MCF 10A (cell line): ENCODE measurements around the gene KAZN. TPM values are rescaled to one million over a fixed set of nuclear protein-coding genes. Genes with fewer than 3 reads are reported as not detected.

Source experiments
- BruUV-seq: library from RNA; stranded (reverse); fragments of 400-500 nt; replicated peaks from 2 replicates; lab custom pipeline; 2021; lab: Mats Ljungman, UMichigan
- CTCF ChIA-PET: fragments of 300-600 bp; sonication (Branson Sonifier 250); formaldehyde crosslinking; extraction: SDS; loops from one replicate; lab custom pipeline; 2021; ENCODE audit warnings: antibody characterized with exemption, inconsistent platforms; lab: Yijun Ruan, JAX
- POLR2A ChIA-PET: fragments of 300-600, 350-650 bp; sonication (Branson Sonifier 250); formaldehyde crosslinking; extraction: SDS; loops from one replicate; lab custom pipeline; 2020; ENCODE audit warnings: antibody characterized with exemption, inconsistent platforms; lab: Yijun Ruan, JAX
- DNase-seq: peaks from one replicate; pipeline ENCODE4 v3.0.0-alpha.2; 2018; ENCODE audit not compliant: unreplicated experiment
- H3K27ac Mint-ChIP-seq: one replicate; pipeline ENCODE4 v1.8.0; 2022; ENCODE audit warnings: mild to moderate bottlenecking, low read depth, mixed read lengths; ENCODE audit not compliant: unreplicated experiment
- H3K27me3 Mint-ChIP-seq: one replicate; pipeline ENCODE4 v1.8.0; 2022; ENCODE audit warnings: mixed read lengths; ENCODE audit not compliant: insufficient read depth, unreplicated experiment
- H3K36me3 Mint-ChIP-seq: one replicate; pipeline ENCODE4 v1.8.0; 2022; ENCODE audit warnings: mild to moderate bottlenecking, moderate library complexity, mixed read lengths; ENCODE audit not compliant: insufficient read depth, unreplicated experiment
- H3K4me1 Mint-ChIP-seq: one replicate; pipeline ENCODE4 v1.8.0; 2022; ENCODE audit warnings: mixed read lengths; ENCODE audit not compliant: insufficient read depth, unreplicated experiment
- H3K4me3 Mint-ChIP-seq: one replicate; pipeline ENCODE4 v1.8.0; 2022; ENCODE audit warnings: mild to moderate bottlenecking, moderate library complexity, mixed read lengths; ENCODE audit not compliant: unreplicated experiment
- H3K9me3 Mint-ChIP-seq: one replicate; pipeline ENCODE4 v1.8.0; 2022; ENCODE audit warnings: mixed read lengths; ENCODE audit not compliant: unreplicated experiment
- intact Hi-C: fragments of 100-400 bp; cut with micrococcal nuclease; formaldehyde crosslinking; loops from 2 replicates; pipeline ENCODE4 v1.14.1; 2022
- total RNA-seq: library from RNA; stranded (reverse); gene quantifications from 2 replicates; pipeline ENCODE4 v1.2.3, GENCODE V29; 2022
- TF ChIP-seq, protein P1 (sequence below): fragments of 200-600 bp; IDR thresholded peaks from one replicate; pipeline ENCODE4 v1.8.0; 2022; ENCODE audit warnings: antibody characterized with exemption, mild to moderate bottlenecking; ENCODE audit not compliant: unreplicated experiment

The KAZN gene
- total RNA-seq, 1 experiment from 2014 or later: 3.3 TPM

DNA sequence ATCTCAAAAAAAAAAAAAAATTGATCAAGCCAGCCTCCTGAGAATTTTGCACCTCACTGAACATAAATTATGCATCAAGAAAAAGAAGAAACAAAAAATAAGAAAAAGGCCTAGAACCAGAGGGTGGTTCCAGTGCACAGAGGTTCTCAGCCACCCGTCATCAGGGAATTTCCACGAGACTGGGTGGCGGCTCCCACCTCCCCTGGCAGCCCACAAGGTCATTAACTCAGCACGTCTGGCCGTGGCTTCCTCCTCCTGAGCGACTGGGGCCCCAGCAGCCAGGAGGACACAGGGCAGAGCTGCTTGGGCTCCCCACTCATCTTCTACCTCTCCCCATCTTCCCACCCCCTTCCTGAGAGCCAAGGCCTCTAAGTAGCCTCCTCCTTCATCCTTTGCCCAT, 539.3 kb downstream of the KAZN start:
- no peak overlapping the region for H3K27ac Mint-ChIP-seq
- no TSS peak for BruUV-seq
- no peaks in the 10 kb centered on the region for H3K36me3 Mint-ChIP-seq
- H3K9me3 Mint-ChIP-seq: no peaks in the 10 kb centered on the region
- intact Hi-C loops: no loop called here
- H3K4me1 Mint-ChIP-seq: no peaks in the 10 kb centered on the region
- H3K27me3 Mint-ChIP-seq: peaks cover 13% of the 10 kb centered on the region
- CTCF ChIA-PET: interaction anchor here (1.0 to 1.6 kb wide), 4 partner anchors 10 to 167 kb away, joined by 3 to 6 read pairs (median 3); no protein-coding TSS in a partner anchor
- no peak overlapping the region for H3K4me3 Mint-ChIP-seq
- POLR2A ChIA-PET: no interaction called here
- DNase-seq: no peak
- TF ChIP-seq, protein P1, sequence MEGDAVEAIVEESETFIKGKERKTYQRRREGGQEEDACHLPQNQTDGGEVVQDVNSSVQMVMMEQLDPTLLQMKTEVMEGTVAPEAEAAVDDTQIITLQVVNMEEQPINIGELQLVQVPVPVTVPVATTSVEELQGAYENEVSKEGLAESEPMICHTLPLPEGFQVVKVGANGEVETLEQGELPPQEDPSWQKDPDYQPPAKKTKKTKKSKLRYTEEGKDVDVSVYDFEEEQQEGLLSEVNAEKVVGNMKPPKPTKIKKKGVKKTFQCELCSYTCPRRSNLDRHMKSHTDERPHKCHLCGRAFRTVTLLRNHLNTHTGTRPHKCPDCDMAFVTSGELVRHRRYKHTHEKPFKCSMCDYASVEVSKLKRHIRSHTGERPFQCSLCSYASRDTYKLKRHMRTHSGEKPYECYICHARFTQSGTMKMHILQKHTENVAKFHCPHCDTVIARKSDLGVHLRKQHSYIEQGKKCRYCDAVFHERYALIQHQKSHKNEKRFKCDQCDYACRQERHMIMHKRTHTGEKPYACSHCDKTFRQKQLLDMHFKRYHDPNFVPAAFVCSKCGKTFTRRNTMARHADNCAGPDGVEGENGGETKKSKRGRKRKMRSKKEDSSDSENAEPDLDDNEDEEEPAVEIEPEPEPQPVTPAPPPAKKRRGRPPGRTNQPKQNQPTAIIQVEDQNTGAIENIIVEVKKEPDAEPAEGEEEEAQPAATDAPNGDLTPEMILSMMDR: no peak

DNA sequence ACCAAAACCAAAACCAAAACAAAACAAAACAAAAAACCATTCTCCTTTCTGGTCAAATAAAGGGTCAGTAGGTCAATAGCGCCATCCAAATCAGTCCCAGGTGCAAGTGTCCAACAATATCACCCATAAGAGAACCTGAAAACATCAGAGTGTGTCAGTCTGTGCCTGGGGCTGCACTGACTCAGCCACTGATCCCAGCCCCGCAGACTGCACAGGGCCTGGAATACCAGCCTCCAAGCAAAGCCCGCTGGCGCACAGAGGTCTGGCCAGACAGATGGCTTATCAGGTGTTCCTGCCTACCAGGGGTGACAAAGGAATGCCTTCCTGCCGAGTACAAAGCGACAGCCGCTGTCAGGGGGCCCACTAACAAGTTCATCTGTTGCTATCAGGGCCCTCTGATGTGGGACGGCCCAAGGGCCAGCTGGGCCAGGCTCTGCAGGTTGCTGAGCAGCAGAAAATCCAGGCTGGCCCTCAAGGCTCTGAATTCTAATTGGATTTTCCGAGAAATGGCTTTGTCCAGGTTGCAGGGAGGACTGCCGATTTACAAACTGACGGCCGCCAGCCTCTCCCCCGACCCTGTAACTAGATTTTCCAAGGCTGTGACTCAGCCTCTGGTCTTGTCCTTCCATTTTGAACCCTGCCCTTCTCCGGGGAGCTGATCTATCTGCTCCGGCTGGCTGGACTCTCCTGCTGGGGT, 541.3 kb downstream of the KAZN start:
- H3K27ac Mint-ChIP-seq: no peak overlapping the region
- H3K4me3 Mint-ChIP-seq: no peak overlapping the region
- CTCF ChIA-PET: interaction anchor here (0.6 to 1.9 kb wide), 2 partner anchors 11 to 596 kb away, joined by 3 to 6 read pairs; no protein-coding TSS in a partner anchor
- H3K9me3 Mint-ChIP-seq: no peaks in the 10 kb centered on the region
- H3K36me3 Mint-ChIP-seq: no peaks in the 10 kb centered on the region
- TF ChIP-seq, protein P1: no peak
- no peaks in the 10 kb centered on the region for H3K4me1 Mint-ChIP-seq
- intact Hi-C loops: no loop called here
- DNase-seq: no peak
- POLR2A ChIA-PET: no interaction called here
- BruUV-seq: no TSS peak
- peaks cover 8% of the 10 kb centered on the region for H3K27me3 Mint-ChIP-seq

DNA sequence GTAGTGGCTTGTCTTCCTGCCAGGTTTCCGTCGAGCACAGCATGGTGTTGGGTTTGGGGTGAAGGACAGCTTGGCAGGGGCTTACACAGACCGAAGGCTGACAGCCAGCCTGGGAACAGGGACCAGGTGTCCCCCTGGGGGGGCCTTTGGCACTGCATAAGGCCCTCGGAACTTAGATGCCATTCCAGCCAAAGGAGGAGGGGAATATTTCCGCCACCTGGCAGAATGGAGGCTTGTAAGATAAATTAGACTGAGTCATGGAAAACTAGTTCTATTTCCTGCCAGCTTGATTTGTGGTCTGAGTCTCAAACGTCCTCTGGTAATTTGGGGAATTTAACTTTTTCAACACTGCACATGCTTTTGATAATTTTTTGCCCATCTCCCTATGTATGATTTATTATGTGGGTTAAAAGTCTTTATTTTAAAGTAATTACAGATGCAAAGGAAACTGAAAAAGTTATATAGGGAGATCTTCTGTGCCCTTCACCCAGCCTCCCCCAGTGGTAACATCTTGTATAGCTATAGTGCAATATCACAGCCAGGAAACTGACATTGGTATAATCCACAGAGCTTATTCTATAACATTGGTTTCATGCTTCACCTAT, 543.6 kb downstream of the KAZN start:
- ChIA-PET CTCF (interaction anchor here (1.5 kb wide), 1 partner anchor 11 kb away, joined by 4 read pairs; no protein-coding TSS in a partner anchor), POLR2A (no interaction called here)
- H3K4me3 Mint-ChIP-seq: no peak overlapping the region
- no peaks in the 10 kb centered on the region for H3K36me3 Mint-ChIP-seq
- no peak for DNase-seq
- TF ChIP-seq, protein P1: no peak
- H3K27ac Mint-ChIP-seq: no peak overlapping the region
- no TSS peak for BruUV-seq
- intact Hi-C loops: no loop called here
- peaks cover 8% of the 10 kb centered on the region for H3K27me3 Mint-ChIP-seq
- H3K4me1 Mint-ChIP-seq: no peaks in the 10 kb centered on the region
- no peaks in the 10 kb centered on the region for H3K9me3 Mint-ChIP-seq

DNA sequence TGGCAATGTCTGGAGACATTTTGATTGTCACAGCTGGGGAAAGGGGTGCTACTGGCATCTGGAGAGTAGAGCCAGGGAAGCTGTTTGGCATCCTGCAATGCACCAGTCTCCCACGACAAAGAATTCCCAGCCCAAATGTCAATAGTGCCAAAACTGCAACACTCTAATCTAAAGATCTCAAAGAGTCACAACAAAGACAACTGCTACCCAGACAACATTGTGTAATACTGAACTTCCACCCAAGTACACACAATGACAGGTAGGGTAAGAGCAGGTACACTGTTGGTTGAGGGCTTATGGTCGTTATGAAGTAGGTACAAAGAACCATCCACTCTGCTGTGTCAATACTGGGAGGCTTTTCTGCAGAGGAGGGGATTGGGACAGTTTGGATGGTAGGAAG, 546.8 kb downstream of the KAZN start:
- H3K4me3 Mint-ChIP-seq: no peak overlapping the region
- POLR2A ChIA-PET: interaction anchor here (0.6 kb wide), 1 partner anchor 103 kb away, joined by 3 read pairs; no protein-coding TSS in a partner anchor
- peaks cover 8% of the 10 kb centered on the region for H3K27me3 Mint-ChIP-seq
- no peak for DNase-seq
- intact Hi-C loops: no loop called here
- peaks cover 7% of the 10 kb centered on the region for H3K36me3 Mint-ChIP-seq
- no peaks in the 10 kb centered on the region for H3K9me3 Mint-ChIP-seq
- BruUV-seq: no TSS peak
- TF ChIP-seq, protein P1: no peak
- CTCF ChIA-PET: interaction anchor here (1.1 to 1.5 kb wide), 2 partner anchors 124 to 159 kb away, joined by 5 to 6 read pairs; no protein-coding TSS in a partner anchor
- H3K4me1 Mint-ChIP-seq: no peaks in the 10 kb centered on the region
- no peak overlapping the region for H3K27ac Mint-ChIP-seq
